BLaER1 (cell line): ENCODE measurements around the gene APBB1IP.

Source experiments
- H3K27ac ChIP-seq: shearing (Covaris generic); formaldehyde crosslinking; 2 replicates; pipeline ENCODE4 v1.8.1; 2022
- H3K27me3 ChIP-seq: shearing (Covaris generic); formaldehyde crosslinking; 2 replicates; pipeline ENCODE4 v1.8.1; 2022
- H3K36me3 ChIP-seq: shearing (Covaris generic); formaldehyde crosslinking; 2 replicates; pipeline ENCODE4 v1.8.1; 2022
- H3K4me1 ChIP-seq: shearing (Covaris generic); formaldehyde crosslinking; 2 replicates; pipeline ENCODE4 v1.8.1; 2022
- H3K4me2 ChIP-seq: shearing (Covaris generic); formaldehyde crosslinking; 2 replicates; pipeline ENCODE4 v1.8.1; 2022
- H3K4me3 ChIP-seq: shearing (Covaris generic); formaldehyde crosslinking; 2 replicates; pipeline ENCODE4 v1.8.1; 2022
- H3K9ac ChIP-seq: shearing (Covaris generic); formaldehyde crosslinking; 2 replicates; pipeline ENCODE4 v1.8.1; 2022
- H3K9me3 ChIP-seq: shearing (Covaris generic); formaldehyde crosslinking; 2 replicates; pipeline ENCODE4 v1.8.1; 2022
- H4K20me1 ChIP-seq: shearing (Covaris generic); formaldehyde crosslinking; 2 replicates; pipeline ENCODE4 v1.8.1; 2022
- Cebpa-rat ChIP-seq: shearing (Covaris generic); IDR thresholded peaks from 2 replicates; pipeline ENCODE4 v1.8.1; 2022

APBB1IP gene

GRCh38 chr10:26517141-26517867, 79.2 kb downstream of the APBB1IP start:
- H3K4me2 ChIP-seq: no peak overlapping the region
- H3K9me3 ChIP-seq: peaks cover 8% of the 10 kb centered on the region
- no peak overlapping the region for H3K4me3 ChIP-seq
- no peaks in the 10 kb centered on the region for H3K27me3 ChIP-seq
- peaks cover 100% of the 10 kb centered on the region for H3K36me3 ChIP-seq
- no peak for TF ChIP-seq Cebpa-rat
- no peak overlapping the region for H3K9ac ChIP-seq
- H3K4me1 ChIP-seq: no peaks in the 10 kb centered on the region
- H3K27ac ChIP-seq: no peak overlapping the region
- H4K20me1 ChIP-seq: peaks cover 61% of the 10 kb centered on the region

GRCh38 chr10:26519803-26520202, 81.7 kb downstream of the APBB1IP start:
- H3K9me3 ChIP-seq: no peaks in the 10 kb centered on the region
- no peaks in the 10 kb centered on the region for H3K4me1 ChIP-seq
- TF ChIP-seq Cebpa-rat: no peak
- peaks cover 100% of the 10 kb centered on the region for H3K36me3 ChIP-seq
- no peak overlapping the region for H3K9ac ChIP-seq
- peaks cover 64% of the 10 kb centered on the region for H4K20me1 ChIP-seq
- no peak overlapping the region for H3K4me2 ChIP-seq
- H3K27me3 ChIP-seq: no peaks in the 10 kb centered on the region
- no peak overlapping the region for H3K4me3 ChIP-seq
- H3K27ac ChIP-seq: no peak overlapping the region

- no peak overlapping the region for H3K4me2 ChIP-seq
- peaks cover 72% of the 10 kb centered on the region for H4K20me1 ChIP-seq
- H3K9ac ChIP-seq: no peak overlapping the region
- H3K4me1 ChIP-seq: no peaks in the 10 kb centered on the region
- no peak for TF ChIP-seq Cebpa-rat
- no peak overlapping the region for H3K4me3 ChIP-seq
- H3K27ac ChIP-seq: no peak overlapping the region
- peaks cover 100% of the 10 kb centered on the region for H3K36me3 ChIP-seq
- no peaks in the 10 kb centered on the region for H3K27me3 ChIP-seq
- H3K9me3 ChIP-seq: no peaks in the 10 kb centered on the region
Measured at GRCh38 chr10:26520575-26520974, 82.4 kb downstream of the APBB1IP start.

GRCh38 chr10:26524161-26524896, 86.2 kb downstream of the APBB1IP start:
- Histone ChIP-seq H3K4me1 (no peaks in the 10 kb centered on the region), H3K36me3 (peaks cover 100% of the 10 kb centered on the region), H3K27ac (no peak overlapping the region), H3K4me3 (no peak overlapping the region), H3K27me3 (no peaks in the 10 kb centered on the region), H3K9me3 (no peaks in the 10 kb centered on the region), H3K9ac (no peak overlapping the region), H3K4me2 (no peak overlapping the region), H4K20me1 (peaks cover 85% of the 10 kb centered on the region)
- no peak for TF ChIP-seq Cebpa-rat

- peaks cover 100% of the 10 kb centered on the region for H3K36me3 ChIP-seq
- H3K4me3 ChIP-seq: no peak overlapping the region
- no peaks in the 10 kb centered on the region for H3K4me1 ChIP-seq
- H3K4me2 ChIP-seq: no peak overlapping the region
- H4K20me1 ChIP-seq: peaks cover 97% of the 10 kb centered on the region
- no peaks in the 10 kb centered on the region for H3K27me3 ChIP-seq
- TF ChIP-seq Cebpa-rat: no peak
- H3K9me3 ChIP-seq: no peaks in the 10 kb centered on the region
- H3K27ac ChIP-seq: no peak overlapping the region
- no peak overlapping the region for H3K9ac ChIP-seq
Measured at GRCh38 chr10:26525586-26525985, 87.4 kb downstream of the APBB1IP start.

GRCh38 chr10:26527018-26527417, 88.9 kb downstream of the APBB1IP start:
- Histone ChIP-seq H3K9me3 (no peaks in the 10 kb centered on the region), H3K9ac (no peak overlapping the region), H3K4me2 (no peak overlapping the region), H3K4me3 (no peak overlapping the region), H3K4me1 (no peaks in the 10 kb centered on the region), H3K36me3 (peaks cover 100% of the 10 kb centered on the region), H3K27ac (no peak overlapping the region), H3K27me3 (no peaks in the 10 kb centered on the region), H4K20me1 (peaks cover 99% of the 10 kb centered on the region)
- no peak for TF ChIP-seq Cebpa-rat

GRCh38 chr10:26528048-26528447, 89.9 kb downstream of the APBB1IP start:
- Histone ChIP-seq H3K27ac (no peak overlapping the region), H3K4me3 (no peak overlapping the region), H3K36me3 (peaks cover 100% of the 10 kb centered on the region), H3K9me3 (no peaks in the 10 kb centered on the region), H3K4me2 (no peak overlapping the region), H3K9ac (no peak overlapping the region), H3K27me3 (no peaks in the 10 kb centered on the region), H4K20me1 (peaks cover 99% of the 10 kb centered on the region), H3K4me1 (no peaks in the 10 kb centered on the region)
- TF ChIP-seq Cebpa-rat: no peak

- Histone ChIP-seq H4K20me1 (peaks cover 99% of the 10 kb centered on the region), H3K27me3 (no peaks in the 10 kb centered on the region), H3K4me1 (no peaks in the 10 kb centered on the region), H3K9me3 (no peaks in the 10 kb centered on the region), H3K27ac (no peak overlapping the region), H3K4me2 (no peak overlapping the region), H3K36me3 (peaks cover 100% of the 10 kb centered on the region), H3K4me3 (no peak overlapping the region), H3K9ac (no peak overlapping the region)
- TF ChIP-seq Cebpa-rat: no peak
Measured at GRCh38 chr10:26528715-26529393, 90.7 kb downstream of the APBB1IP start.

GRCh38 chr10:26534384-26534783, 96.2 kb downstream of the APBB1IP start:
- no peak overlapping the region for H3K9ac ChIP-seq

GRCh38 chr10:26540601-26541000, 102.5 kb downstream of the APBB1IP start:
- Histone ChIP-seq H3K9me3 (no peaks in the 10 kb centered on the region), H3K36me3 (peaks cover 96% of the 10 kb centered on the region), H3K9ac (no peak overlapping the region), H3K4me1 (no peaks in the 10 kb centered on the region), H3K27me3 (no peaks in the 10 kb centered on the region), H3K4me3 (no peak overlapping the region), H3K4me2 (no peak overlapping the region), H3K27ac (no peak overlapping the region), H4K20me1 (peaks cover 52% of the 10 kb centered on the region)
- no peak for TF ChIP-seq Cebpa-rat

More at GRCh38 chr10:26534384-26534783, 96.2 kb downstream of the APBB1IP start:
- Histone ChIP-seq H3K4me1 (no peaks in the 10 kb centered on the region), H3K36me3 (peaks cover 97% of the 10 kb centered on the region), H3K27ac (no peak overlapping the region), H3K4me2 (no peak overlapping the region), H3K9me3 (no peaks in the 10 kb centered on the region), H4K20me1 (peaks cover 70% of the 10 kb centered on the region), H3K4me3 (no peak overlapping the region), H3K27me3 (no peaks in the 10 kb centered on the region)
- TF ChIP-seq Cebpa-rat: no peak
